Esophagus (tissue), 2 donors: ENCODE data around the gene ARID5B. TPM values are rescaled to one million over a fixed set of nuclear protein-coding genes. Genes with fewer than 3 reads are reported as not detected.

Source experiments
- H3K27ac ChIP-seq, 2 donors: one replicate each; pipeline ENCODE4 v1.5.1; 2013; ENCODE audit warnings: low read depth in 2 of 2, mild to moderate bottlenecking in 2 of 2, inconsistent platforms in 1 of 2, low read length in 1 of 2, moderate library complexity in 1 of 2
- H3K27me3 ChIP-seq, 2 donors: one replicate each; pipeline ENCODE4 v1.6.1; 2013; ENCODE audit warnings: low read length in 2 of 2, control low read depth in 1 of 2, mild to moderate bottlenecking in 1 of 2; ENCODE audit not compliant: insufficient read depth in 2 of 2, control insufficient read depth in 1 of 2
- H3K36me3 ChIP-seq, 2 donors: one replicate each; pipeline ENCODE4 v1.6.1; 2013; ENCODE audit warnings: low read length in 1 of 2; ENCODE audit not compliant: control insufficient read depth in 2 of 2, insufficient read depth in 2 of 2
- H3K4me1 ChIP-seq, 2 donors: one replicate each; pipeline ENCODE4 v1.6.1; 2013; ENCODE audit warnings: low read length in 1 of 2; ENCODE audit not compliant: control insufficient read depth in 2 of 2, insufficient read depth in 2 of 2
- H3K4me3 ChIP-seq, 2 donors: one replicate each; pipeline ENCODE4 v1.5.1; 2013; ENCODE audit warnings: low read length in 2 of 2, mild to moderate bottlenecking in 2 of 2, low read depth in 1 of 2, moderate library complexity in 1 of 2
- H3K9me3 ChIP-seq, 2 donors: one replicate each; pipeline ENCODE4 v1.6.1; 2013; ENCODE audit warnings: mild to moderate bottlenecking in 2 of 2, low read depth in 1 of 2, low read length in 1 of 2, moderate library complexity in 1 of 2; ENCODE audit not compliant: control insufficient read depth in 2 of 2, insufficient read depth in 1 of 2
- WGBS, 2 donors: extraction: QIAGEN DNeasy Blood & Tissue Kit; methylation state at CpG; one replicate each; pipeline ENCODE4 v1.1.7; 2013; 5-methylcytosine and 5-hydroxymethylcytosine counted together
- polyA plus RNA-seq, 2 donors: library from polyadenylated mRNA; stranded (reverse); fragments of 200-250 nt; gene quantifications; one replicate each; pipeline ENCODE4 v1.2.3, GENCODE V29; 2013
- donor health status: healthy with polysubstance abuse.
- donor health status: Bipolar disorder and iron deficiency.

The ARID5B gene
- polyA plus RNA-seq, 2 donors = 6.7 to 7.7 TPM

DNA sequence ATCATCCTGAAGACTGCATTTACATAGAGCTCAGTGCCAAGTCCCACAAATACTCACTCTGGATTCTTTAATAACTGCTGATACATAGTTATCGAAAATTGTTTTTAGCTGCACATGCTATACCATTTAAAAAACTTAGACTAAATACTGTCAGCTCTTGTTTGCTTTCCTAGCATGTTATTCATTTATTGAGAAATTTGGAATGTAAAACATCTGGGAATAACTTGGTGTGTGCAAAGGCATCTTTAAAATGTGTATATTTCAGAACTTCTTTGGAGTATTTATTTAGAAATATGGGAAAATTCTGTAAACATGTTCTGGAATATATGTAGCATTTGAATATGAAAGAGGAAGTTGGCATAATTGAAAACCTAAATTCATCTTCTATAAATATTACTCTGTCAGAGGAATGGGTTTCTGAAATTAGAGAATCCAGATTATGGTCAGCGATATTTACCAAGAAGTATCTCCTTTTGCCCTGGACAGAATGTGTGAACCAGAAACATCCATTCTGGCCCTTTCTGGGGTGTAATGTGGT lies 119.7 kb downstream of the ARID5B start:
- Histone ChIP-seq H3K27me3 (no peaks in the 10 kb centered on the region), H3K9me3 (no peaks in the 10 kb centered on the region), H3K4me1 (peaks cover 3 to 7% of the 10 kb centered on the region in 2 donors), H3K36me3 (no peaks in the 10 kb centered on the region), H3K27ac (no peak overlapping the region), H3K4me3 (no peak overlapping the region)
- 74 to 80% methylated on average over 2 of the region's 2 CpGs for WGBS, 2 donors

DNA sequence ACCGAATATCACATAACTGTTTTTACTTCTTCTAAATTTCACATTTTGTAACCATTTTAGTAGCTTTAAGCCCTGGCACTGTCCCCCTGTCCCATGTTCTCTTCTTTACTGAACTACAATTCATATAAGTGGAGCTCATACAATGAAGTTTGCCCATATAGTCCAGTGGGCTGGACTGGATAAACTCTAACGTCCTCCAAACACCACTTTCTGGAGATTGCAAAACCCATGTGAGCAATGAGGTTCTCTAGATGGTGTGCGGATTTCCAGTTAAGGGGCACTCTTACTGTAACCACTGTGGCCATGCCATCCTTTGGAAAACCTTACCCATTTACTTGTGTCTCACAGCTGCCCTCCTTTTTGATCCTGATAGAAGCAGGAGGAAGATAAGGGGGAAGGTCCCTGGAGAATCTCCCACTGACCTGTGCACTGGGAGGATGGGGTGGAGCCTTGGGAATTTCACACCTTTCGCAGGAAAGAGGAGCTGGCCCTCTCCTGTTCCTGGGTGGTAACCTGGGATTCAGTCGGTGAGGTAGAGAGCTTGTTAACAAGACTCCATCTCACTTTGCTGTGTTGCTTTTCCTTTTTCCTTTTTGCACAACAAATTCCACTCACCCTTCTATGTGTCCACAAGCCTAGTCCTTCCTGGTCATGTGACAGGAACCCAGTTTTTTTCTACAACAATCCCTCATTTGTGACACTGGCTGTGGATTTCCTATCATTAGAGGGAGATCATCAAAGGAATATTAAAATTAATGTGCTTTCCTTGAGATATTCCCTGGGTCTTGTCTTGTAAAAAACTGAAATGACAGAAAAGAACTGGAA lies 120.7 kb downstream of the ARID5B start:
- Histone ChIP-seq H3K27me3 (no peaks in the 10 kb centered on the region), H3K27ac (peak overlapping the region in 1 of 2 donors; percentile 65), H3K4me1 (peaks cover 3 to 10% of the 10 kb centered on the region in 2 donors)

DNA sequence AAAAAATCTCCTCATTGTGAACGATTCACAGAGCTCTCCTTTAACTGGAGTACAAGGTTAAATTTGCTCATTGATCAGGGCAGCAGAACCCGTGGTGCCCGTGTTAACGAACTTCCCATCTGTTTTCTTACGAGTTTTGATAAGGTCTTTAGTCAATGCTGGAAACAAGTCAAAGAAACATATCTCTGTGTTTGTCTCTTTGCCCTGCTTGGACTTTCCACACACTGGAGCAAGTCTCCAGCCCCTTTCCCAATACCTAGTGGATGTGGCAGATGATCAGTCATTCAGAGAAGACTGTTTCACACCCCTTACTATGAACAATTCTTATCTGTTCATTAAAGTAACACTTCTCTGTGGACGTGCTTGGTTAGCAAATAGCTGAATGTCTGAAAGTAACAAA lies 121.3 kb downstream of the ARID5B start:
- Histone ChIP-seq H3K27ac (no peak overlapping the region), H3K4me3 (no peak overlapping the region), H3K27me3 (no peaks in the 10 kb centered on the region), H3K4me1 (peaks cover 3 to 15% of the 10 kb centered on the region in 2 donors), H3K36me3 (no peaks in the 10 kb centered on the region), H3K9me3 (no peaks in the 10 kb centered on the region)
- WGBS, 2 donors = 52 to 79% methylated on average over 6 of the region's 6 CpGs

More for the DNA sequence above, 120.7 kb downstream of the ARID5B start:
- H3K4me3 ChIP-seq = no peak overlapping the region
- 81 to 84% methylated on average over 5 of the region's 5 CpGs for WGBS, 2 donors
- H3K36me3 ChIP-seq = no peaks in the 10 kb centered on the region
- no peaks in the 10 kb centered on the region for H3K9me3 ChIP-seq

DNA sequence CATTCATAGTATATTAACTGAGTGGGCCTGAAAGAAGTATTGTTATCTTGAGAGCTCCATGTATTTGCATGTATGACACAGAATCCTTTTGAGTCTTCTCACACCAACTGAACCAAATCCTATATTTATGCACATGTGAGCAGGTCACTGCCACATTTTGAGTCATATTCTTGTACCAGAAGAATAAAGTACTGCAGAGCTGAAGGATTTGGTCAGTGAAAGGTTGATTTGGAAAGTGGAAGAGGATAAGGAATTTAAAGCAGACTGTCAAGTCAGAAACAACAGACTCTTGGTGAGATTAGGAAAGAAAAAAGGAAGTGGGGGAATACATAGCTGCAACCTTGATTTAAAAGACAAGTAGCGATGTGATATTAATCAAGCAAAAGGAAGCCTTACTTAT lies 121.8 kb downstream of the ARID5B start:
- Histone ChIP-seq H3K4me3 (no peak overlapping the region), H3K4me1 (peaks cover 3 to 16% of the 10 kb centered on the region in 2 donors), H3K27me3 (no peaks in the 10 kb centered on the region), H3K27ac (no peak overlapping the region), H3K9me3 (no peaks in the 10 kb centered on the region), H3K36me3 (no peaks in the 10 kb centered on the region)
- 96 to 97% methylated on average over 1 of the region's 1 CpG for WGBS, 2 donors

DNA sequence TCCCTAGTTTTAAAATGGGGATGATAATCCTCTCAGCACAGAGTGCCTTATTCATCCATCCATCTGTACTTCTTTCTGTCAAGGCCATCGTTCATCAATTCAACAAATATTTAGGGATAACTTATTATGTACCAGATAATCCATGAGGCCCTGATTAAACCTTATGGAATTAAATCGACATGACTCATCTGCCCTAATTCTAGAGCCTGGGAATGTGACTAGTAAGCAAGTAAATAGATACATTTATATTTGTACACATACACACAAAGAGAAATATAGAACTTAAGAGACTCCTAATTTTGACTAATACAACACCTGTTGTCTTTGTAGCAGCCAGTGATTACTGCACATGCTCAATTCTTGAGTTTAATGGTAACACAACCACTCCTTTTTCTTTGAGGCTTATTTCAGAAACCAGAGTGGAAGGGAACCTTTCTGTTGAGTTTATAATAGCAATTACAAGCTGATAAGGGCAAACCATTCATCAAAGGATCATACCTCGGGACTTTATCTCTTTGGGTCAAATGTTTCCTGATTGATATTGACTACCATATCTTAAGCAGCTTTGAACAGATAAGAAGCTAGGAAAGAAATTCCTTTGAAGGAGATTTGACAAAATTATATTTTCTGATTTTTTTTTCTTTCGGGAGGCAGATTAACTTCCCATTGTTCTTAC lies 122.7 kb downstream of the ARID5B start:
- WGBS, 2 donors = 49 to 55% methylated on average over 4 of the region's 4 CpGs
- Histone ChIP-seq H3K4me1 (peaks cover 3 to 16% of the 10 kb centered on the region in 2 donors), H3K4me3 (no peak overlapping the region), H3K36me3 (no peaks in the 10 kb centered on the region), H3K27ac (no peak overlapping the region), H3K27me3 (no peaks in the 10 kb centered on the region), H3K9me3 (no peaks in the 10 kb centered on the region)

DNA sequence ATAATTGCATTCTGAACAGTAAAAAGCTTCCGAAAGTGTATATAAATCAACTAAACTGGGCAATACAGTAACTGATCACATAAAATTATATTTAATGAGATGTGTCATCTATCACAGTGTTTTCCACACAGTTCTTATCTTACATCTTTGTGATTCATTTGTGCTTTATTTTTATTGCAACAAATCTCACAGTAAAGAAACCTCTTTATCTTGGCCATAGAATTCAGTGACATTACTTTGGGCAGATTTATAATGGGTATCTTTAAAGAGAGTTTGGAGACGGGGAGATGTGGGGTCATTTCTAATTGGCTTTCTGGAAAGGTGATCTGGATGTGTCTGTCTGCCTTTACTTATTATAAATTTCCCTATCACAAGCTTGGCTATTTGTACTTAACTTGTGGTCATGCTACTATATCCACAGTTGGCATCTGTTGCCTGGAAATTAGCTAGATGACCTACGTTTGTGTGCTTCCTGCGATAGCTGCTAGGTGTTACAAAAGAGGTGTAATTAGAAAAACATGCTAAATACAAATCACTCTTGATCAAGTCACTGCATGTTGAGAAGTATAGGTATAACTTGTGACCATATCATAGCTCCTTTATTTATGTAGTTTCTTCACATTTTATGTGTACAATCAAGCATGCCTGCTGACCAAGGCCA lies 123.8 kb downstream of the ARID5B start:
- WGBS, 2 donors = 66 to 73% methylated on average over 4 of the region's 4 CpGs
- H3K9me3 ChIP-seq = no peaks in the 10 kb centered on the region
- H3K4me1 ChIP-seq = peaks cover 3 to 13% of the 10 kb centered on the region in 2 donors
- H3K27me3 ChIP-seq = no peaks in the 10 kb centered on the region
- H3K4me3 ChIP-seq = no peak overlapping the region
- H3K27ac ChIP-seq = no peak overlapping the region
- H3K36me3 ChIP-seq = no peaks in the 10 kb centered on the region

DNA sequence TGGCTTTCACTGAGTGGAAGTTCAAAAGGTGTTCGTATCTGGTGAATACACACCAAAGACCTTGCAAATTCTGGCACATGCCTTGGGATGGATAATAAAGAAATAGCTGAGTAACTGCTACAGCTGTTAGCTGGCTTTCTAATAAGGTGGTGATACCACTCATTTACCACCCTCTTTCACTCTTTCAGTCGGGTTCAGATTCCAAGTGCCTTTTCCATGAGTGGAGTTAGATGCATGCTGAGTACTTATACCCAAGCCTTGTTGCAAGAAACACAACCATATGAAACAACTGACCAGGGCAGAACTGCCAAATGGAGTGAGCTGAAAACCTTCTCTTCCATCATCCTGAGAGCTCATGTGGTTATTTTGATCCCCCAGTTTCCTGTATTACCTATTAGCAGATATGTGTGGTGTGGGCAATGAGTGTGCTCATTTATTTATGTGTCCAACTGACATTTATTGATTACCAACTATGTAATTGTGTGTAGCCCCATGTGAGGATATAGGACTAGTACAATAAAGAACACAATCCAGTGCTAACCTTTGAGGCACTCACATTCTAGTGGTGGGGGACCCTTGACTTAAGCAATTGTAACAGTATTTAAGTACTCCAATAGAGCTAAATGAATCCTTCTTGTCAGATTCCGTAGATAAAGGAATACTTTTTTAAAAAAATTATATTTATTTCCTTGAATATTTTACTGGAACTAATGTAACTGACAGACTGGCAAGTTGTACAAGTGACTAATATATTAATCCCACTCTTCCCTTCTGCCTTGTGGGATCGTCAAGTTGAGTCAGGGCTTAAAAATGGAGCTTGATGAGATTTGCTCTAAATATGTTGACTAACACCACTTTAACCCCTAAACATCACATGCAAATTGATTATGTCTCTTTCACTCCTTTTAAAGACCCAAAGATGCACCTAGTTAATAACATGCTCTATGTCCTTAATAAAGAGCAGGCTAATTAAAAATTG lies 124.7 kb downstream of the ARID5B start:
- H3K4me1 ChIP-seq = peaks cover 3 to 13% of the 10 kb centered on the region in 2 donors
- H3K27me3 ChIP-seq = no peaks in the 10 kb centered on the region
- H3K4me3 ChIP-seq = no peak overlapping the region
- no peaks in the 10 kb centered on the region for H3K9me3 ChIP-seq
- WGBS, 2 donors = 45 to 64% methylated on average over 4 of the region's 4 CpGs
- H3K36me3 ChIP-seq = no peaks in the 10 kb centered on the region
- peak overlapping the region; percentile 63 to 66 for H3K27ac ChIP-seq

DNA sequence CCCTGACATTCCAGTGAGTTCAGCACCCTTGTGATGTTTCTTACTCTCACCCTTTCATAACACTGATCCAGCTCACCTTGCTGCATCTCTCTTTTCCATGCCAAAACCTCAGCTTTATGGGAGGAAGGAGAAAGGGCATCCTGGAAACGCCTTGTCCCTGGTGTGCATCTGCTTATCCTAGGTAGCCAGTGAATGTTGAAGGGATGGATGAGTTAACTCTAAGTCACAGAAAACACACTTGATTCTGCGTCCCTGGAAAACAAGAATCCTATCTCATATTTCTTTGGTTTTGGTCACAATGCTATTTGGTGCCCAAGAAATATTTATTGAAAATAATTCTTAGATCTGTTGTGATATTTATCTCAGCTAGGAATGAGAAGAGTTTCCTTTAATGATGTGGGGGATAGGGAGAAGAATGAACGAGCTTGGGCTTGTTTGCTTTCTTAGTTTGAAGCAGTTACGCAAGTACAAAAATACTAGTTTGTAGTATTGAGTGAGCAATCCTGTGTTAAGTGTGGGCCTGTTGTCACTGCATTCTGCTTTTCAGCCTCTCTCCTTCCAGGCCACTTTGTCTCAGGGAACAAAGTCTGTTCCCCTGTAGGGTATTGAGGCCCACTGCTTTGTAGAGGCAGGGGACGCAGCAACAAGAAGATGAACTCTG lies 126.5 kb downstream of the ARID5B start:
- H3K4me3 ChIP-seq = no peak overlapping the region
- H3K27ac ChIP-seq = peak overlapping the region; percentile 78 to 92
- H3K27me3 ChIP-seq = no peaks in the 10 kb centered on the region
- peaks cover 0 to 9% of the 10 kb centered on the region in 2 donors for H3K4me1 ChIP-seq
- no peaks in the 10 kb centered on the region for H3K9me3 ChIP-seq
- 58 to 64% methylated on average over 5 of the region's 5 CpGs for WGBS, 2 donors
- H3K36me3 ChIP-seq = no peaks in the 10 kb centered on the region
